HG03558 (cell line): ENCODE results near the gene GALNT14.

Source experiments
- ATAC-seq: cut with Tn5 transposase; IDR thresholded peaks from one replicate; pipeline ENCODE4 v1.9.1; 2021; ENCODE audit warnings: moderate number of reproducible peaks; ENCODE audit not compliant: unreplicated experiment; ENCODE audit errors: extremely low read depth

The GALNT14 gene

DNA sequence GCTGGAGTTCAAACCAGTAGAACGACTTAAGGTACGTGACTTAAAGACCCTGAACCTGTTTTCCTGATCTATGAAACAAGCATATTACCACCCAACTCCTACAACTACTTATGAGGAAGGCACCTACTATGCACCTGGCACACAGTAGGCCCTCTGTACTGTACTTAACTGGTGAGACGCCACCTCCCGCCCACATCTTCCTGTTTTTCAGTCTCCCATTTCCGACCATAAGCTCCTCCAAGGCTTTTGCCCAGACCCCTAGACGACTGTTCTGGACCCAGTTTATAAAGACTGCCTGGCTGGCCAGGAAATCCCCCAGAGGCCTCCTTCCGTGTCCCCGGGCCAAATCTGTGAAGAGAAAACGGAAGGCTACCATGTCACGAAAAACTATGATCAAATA is 1.5 kb downstream of the GALNT14 start:
- no peak for ATAC-seq

- no peak for ATAC-seq
Observed at GRCh38 chr2:31136000-31136399, 2.2 kb downstream of the GALNT14 start.

DNA sequence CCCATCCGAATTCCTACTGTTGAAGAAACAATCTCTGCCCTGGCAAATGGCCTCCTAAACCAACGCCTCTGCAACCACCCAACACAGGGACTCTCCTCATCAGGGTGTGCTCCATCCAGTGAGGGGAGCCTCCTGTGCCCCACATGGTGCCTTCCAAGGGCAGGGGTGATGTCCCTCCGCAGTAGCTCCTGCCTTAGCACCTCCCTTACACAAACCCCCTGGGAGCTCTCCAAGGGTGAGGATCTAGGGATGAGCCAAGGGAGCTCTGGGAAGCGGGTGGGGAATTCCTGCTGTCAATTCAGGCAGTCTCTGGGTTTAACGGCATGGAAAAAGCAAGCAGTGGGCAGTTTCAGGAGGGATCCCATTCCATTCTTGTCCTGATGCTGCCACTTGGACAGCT is 3.8 kb downstream of the GALNT14 start:
- no peak for ATAC-seq

GRCh38 chr2:31132786-31133185 is 5.5 kb downstream of the GALNT14 start:
- ATAC-seq: no peak

DNA sequence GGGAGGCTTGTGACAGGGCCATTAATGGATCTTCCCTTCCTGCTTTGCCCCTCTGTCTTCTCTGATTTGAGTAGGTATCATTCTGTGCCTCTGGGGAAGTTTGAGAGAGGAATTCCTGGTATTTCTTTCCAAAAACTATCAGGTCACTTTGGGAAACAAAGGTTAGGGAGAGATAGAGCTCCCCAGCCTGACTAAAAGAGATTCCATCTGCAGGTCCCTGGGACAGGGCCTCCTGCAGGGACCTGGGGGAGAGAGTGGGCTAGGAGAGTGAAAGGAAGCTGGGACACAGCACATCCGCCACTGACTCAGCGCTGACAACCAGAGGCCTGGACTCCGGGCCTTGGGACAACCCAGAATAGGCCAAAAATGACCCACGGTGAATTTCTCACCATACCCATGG is 6.4 kb downstream of the GALNT14 start:
- no peak for ATAC-seq

DNA sequence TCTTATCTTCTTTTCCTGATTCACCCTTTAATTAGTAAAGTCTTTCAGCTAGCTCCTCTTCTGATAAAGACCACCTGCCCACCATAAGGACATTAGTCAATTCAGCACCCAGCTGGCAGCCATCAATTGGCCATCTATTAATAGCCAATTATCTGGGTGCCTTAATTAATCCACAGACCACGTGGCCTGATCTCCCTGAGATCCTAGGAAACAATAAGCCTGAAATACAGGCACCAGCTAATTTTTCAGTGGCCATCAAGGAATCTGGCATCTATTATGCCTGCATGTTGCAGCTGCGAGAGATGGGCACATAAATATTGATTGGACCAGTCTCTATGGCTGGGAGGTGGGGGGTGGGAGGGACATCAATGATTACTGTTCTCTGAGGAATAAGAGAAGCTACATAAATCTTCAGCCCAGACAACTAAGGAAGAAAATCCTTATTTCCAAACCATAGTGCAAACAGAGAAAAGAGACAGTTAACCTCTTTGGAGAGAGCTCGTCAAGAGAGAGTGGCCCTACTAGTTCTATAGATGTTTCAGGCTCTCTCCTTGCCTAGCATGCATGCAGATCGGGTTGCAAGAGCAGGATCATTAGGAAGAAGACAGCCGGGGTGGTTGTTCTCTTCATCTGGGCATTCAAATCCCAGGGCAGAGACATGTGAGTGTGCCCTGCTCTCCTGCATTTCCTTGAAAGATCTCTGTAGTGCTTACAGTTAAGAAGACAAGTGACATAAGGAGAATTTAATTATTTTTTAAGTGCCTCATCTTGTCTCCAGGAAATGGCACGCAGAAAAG is 8.7 kb downstream of the GALNT14 start:
- ATAC-seq: no peak

DNA sequence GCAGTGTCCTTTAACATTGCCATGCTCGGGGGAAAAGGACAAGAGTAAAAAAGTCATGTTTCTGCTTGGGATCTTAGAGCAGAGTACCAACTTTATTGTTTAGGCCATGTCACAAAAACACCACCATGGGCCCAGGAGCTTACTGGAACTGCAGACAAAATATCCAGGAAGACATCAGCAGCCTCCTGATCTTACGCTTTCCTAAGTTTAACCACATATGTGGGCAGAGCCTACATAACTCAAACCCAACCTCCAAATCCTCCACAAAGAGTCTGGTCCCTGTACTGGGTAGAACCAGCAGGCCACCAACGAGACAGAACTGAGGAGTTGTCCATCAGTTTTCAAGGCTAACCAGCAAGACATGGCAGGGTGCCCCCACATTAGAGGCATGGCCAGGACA is 10.3 kb downstream of the GALNT14 start:
- no peak for ATAC-seq

DNA sequence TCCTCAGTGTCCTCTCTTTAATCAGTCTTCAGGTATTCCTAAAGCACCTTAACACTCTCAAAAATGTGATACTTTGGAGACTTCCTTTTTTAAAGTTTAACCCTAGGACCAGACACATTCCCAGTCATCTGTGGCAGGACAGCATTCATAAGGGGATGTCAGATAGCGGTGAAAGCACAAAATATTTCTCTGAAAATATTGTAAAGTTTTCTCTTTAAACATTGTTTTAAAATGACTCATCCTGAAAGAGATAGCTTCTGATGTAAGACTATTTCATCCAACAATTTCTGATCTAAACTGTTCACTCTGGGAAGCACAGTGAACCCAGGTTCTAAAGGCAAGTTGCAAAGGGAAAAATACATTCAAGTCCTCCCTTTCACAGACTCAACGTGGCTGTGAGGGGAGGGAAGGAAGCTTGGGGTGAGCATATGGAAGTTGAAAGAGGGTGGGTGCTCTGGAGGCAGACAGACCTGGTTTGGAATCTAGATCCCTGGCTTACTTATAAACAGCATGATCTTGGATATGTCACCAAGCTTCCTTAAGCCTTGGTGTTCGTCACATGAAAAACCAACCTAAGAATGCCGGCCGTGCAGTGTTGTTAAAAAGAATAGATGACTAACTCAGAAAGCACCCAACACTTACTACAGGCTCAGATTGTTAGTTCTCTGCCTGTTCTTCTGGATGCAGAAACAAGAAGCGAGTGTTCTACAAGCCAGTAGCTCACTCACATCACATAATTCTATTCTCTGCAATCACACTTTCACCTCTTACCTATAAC is 12.1 kb downstream of the GALNT14 start:
- ATAC-seq: no peak

GRCh38 chr2:31124904-31125303 is 13.3 kb downstream of the GALNT14 start:
- ATAC-seq: no peak

DNA sequence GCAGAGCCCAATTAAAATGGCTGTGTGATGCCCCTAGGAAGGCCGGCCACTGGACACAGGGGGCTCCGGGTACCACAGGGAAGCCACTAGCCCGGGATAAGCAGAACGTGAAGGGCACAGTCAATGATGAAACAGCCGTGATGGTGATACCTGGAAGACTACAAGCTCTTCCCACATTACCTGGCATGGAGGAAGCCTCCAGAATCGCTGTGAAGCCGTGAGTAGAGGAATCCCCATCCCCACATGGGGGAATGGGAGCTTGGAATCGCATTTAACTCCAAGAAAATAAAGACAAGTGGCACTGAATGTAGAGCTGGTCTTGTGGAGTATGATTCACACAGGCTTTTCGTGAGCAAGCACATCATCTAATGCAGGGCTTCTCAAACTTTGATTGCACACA is 16.1 kb downstream of the GALNT14 start:
- ATAC-seq: no peak

GRCh38 chr2:31113765-31114164 is 24.5 kb downstream of the GALNT14 start:
- no peak for ATAC-seq

DNA sequence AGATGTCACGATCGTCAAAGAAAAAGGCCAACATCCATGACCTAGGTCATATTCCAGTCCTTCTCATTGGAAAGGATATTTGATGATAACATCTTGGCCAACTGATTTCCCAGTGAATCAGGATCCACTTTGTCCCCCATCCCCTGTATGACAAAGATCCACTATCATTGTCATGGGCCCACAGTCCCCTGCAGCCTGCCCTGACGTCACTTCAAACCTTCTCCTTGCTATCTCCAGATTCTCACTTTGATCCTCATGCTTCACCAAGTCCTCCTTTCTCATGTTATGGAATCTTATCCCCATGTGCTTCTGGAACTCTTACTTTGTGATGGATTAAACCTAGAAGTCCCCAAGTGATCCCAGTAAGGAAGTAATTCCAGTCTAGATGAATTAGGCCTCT is 25.7 kb downstream of the GALNT14 start:
- no peak for ATAC-seq

GRCh38 chr2:31110998-31111397 is 27.2 kb downstream of the GALNT14 start:
- no peak for ATAC-seq

- ATAC-seq: no peak
Observed at GRCh38 chr2:31110431-31110830, 27.8 kb downstream of the GALNT14 start.

DNA sequence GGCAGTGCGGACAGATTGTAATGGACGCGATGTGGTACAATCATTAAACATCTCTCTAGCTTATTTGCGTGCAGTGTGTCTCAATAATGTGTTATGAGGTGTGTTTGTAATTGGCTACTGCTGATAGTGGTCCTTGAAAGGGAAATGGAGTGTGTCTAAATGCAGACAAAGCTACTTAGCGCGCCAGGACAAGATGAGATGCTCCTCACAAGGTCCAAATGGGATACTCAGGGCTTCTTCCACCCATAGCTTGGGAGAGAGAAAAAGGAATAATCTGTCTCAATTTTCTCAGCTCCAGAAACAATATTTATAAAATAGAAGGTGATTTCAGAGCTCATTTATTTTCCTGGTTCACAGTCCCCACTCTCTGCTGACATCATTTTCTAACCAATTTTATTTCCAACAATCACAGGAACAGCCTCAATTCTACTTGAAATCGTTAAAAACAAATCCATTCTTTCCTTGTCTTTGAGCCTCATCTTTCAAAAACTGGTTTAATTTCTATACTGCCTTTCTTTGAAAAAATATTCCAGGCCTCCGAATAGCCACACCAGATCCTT is 28.5 kb downstream of the GALNT14 start:
- ATAC-seq: no peak

DNA sequence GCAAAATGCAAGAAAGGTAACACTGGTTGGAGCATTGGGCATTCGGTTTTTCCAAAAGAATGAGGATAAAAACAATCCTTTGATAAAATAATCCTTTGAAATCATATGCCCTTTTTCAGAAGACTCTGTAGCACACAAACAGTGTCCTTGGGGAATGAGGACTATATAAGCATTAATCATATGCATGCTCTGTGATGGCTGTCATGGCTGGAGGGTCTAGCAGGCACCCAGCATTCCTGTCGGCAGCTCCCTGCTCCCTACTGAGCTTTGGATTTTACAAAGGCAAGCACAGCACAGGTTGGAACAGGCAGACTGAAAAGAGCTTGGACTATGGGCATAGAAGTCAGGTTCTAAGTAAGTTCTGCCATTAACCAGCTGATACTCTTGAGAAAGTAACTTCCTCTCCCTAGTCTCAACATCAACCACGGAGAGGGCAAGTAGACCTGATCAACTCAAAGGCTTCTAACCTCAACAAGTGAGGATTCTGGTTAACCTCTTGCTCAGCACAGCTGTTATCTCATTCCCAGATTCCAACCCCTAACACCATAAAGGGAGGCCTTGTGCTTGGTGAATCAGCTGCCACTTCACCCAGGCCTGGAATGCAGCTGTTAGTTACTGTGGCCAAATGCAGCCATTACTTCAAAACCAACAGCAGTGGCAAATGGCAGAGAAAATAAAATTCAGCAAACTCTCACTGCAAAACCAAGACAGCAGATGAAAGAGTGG is 29.5 kb downstream of the GALNT14 start:
- no peak for ATAC-seq

GRCh38 chr2:31107591-31108300 is 30.5 kb downstream of the GALNT14 start:
- no peak for ATAC-seq

GRCh38 chr2:31101701-31102100 is 36.5 kb downstream of the GALNT14 start:
- ATAC-seq: no peak

GRCh38 chr2:31097962-31098613 is 40.2 kb downstream of the GALNT14 start:
- no peak for ATAC-seq

- ATAC-seq: no peak
Observed at GRCh38 chr2:31090188-31090587, 48.1 kb downstream of the GALNT14 start.
